NCI-H2171 (cell line): ENCODE measurements around the gene RXFP2.

ENCODE experiments used
- DNase-seq: peaks from one replicate; lab custom pipeline; 2025; lab: John Stamatoyannopoulos, UW

Gene RXFP2

GRCh38 chr13:31739226-31739625 is at the start of gene RXFP2:
TSS of gene RXFP2 (plus strand) at chr13:31739526. CDS start at chr13:31739613, 87 bp downstream.
- DNase-seq: no peak

- DNase-seq: no peak
Observed at GRCh38 chr13:31697290-31697689, 42.0 kb upstream of the RXFP2 start.

- no peak for DNase-seq
Observed at GRCh38 chr13:31699650-31700049, 39.7 kb upstream of the RXFP2 start.

- DNase-seq: no peak
Observed at GRCh38 chr13:31703780-31704179, 35.5 kb upstream of the RXFP2 start.

GRCh38 chr13:31706105-31706504 is 33.2 kb upstream of the RXFP2 start:
- no peak for DNase-seq

GRCh38 chr13:31717583-31717982 is 21.7 kb upstream of the RXFP2 start:
- DNase-seq: no peak

- DNase-seq: no peak
Observed at GRCh38 chr13:31719214-31719613, 20.1 kb upstream of the RXFP2 start.

GRCh38 chr13:31722673-31723072 is 16.7 kb upstream of the RXFP2 start:
- no peak for DNase-seq

GRCh38 chr13:31725841-31726240 is 13.5 kb upstream of the RXFP2 start:
- DNase-seq: no peak

GRCh38 chr13:31731921-31732320 is 7.4 kb upstream of the RXFP2 start:
- DNase-seq: no peak

GRCh38 chr13:31733066-31733465 is 6.3 kb upstream of the RXFP2 start:
- no peak for DNase-seq

- DNase-seq: no peak
Observed at GRCh38 chr13:31733647-31734046, 5.7 kb upstream of the RXFP2 start.

GRCh38 chr13:31742097-31742734 is 2.9 kb downstream of the RXFP2 start:
- DNase-seq: no peak

- DNase-seq: no peak
Observed at GRCh38 chr13:31747291-31747690, 8.0 kb downstream of the RXFP2 start.

- DNase-seq: no peak
Observed at GRCh38 chr13:31747966-31748365, 8.6 kb downstream of the RXFP2 start.

GRCh38 chr13:31749929-31750328 is 10.6 kb downstream of the RXFP2 start:
- no peak for DNase-seq

- DNase-seq: no peak
Observed at GRCh38 chr13:31755211-31755610, 15.9 kb downstream of the RXFP2 start.

- no peak for DNase-seq
Observed at GRCh38 chr13:31755803-31756212, 16.5 kb downstream of the RXFP2 start.

- DNase-seq: no peak
Observed at GRCh38 chr13:31756346-31756745, 17.0 kb downstream of the RXFP2 start.

- no peak for DNase-seq
Observed at GRCh38 chr13:31761951-31762350, 22.6 kb downstream of the RXFP2 start.

GRCh38 chr13:31764556-31764955 is 25.2 kb downstream of the RXFP2 start:
- no peak for DNase-seq

GRCh38 chr13:31765138-31765785 is 25.9 kb downstream of the RXFP2 start:
- DNase-seq: no peak

GRCh38 chr13:31767175-31767900 is 28.0 kb downstream of the RXFP2 start:
- DNase-seq: no peak
